Suprapubic skin (tissue), 4 donors: Measurements from ENCODE around the gene TMEM235. TPM values are rescaled to one million over a fixed set of nuclear protein-coding genes. Genes with fewer than 3 reads are reported as not detected.

Source experiments
- DNase-seq, 2 donors: peaks; one replicate each; pipeline ENCODE4 v3.0.0-alpha.2; 2019; ENCODE audit warnings: low spot score in 2 of 2
- H3K27ac ChIP-seq: fragments of 200-600 bp; sonication (generic); one replicate; pipeline ENCODE4 v1.5.1; 2019
- H3K27me3 ChIP-seq: fragments of 200-600 bp; sonication (generic); one replicate; pipeline ENCODE4 v1.5.1; 2019
- H3K36me3 ChIP-seq: fragments of 200-600 bp; sonication (generic); one replicate; pipeline ENCODE4 v1.5.1; 2019
- H3K4me1 ChIP-seq: fragments of 200-600 bp; sonication (generic); one replicate; pipeline ENCODE4 v1.5.1; 2019
- H3K4me3 ChIP-seq: fragments of 200-600 bp; sonication (generic); one replicate; pipeline ENCODE4 v1.5.1; 2019; ENCODE audit warnings: mild to moderate bottlenecking
- H3K9me3 ChIP-seq: fragments of 200-600 bp; sonication (generic); one replicate; pipeline ENCODE4 v1.5.1; 2019
- EP300 ChIP-seq: sonication (generic); formaldehyde crosslinking; IDR thresholded peaks from one replicate; pipeline ENCODE4 v1.6.1; 2017; ENCODE audit warnings: antibody characterized with exemption
- POLR2A ChIP-seq, 2 donors: fragments of 450-650 bp; IDR thresholded peaks; one replicate each; pipeline ENCODE4 v1.6.1; 2017; ENCODE audit warnings: antibody characterized with exemption in 2 of 2, mild to moderate bottlenecking in 2 of 2, moderate library complexity in 2 of 2
- POLR2AphosphoS5 ChIP-seq, 3 donors: sonication (generic); formaldehyde crosslinking; IDR thresholded peaks; one replicate each; pipeline ENCODE4 v1.6.1; 2017; ENCODE audit warnings: antibody characterized with exemption in 3 of 3
- whole genome bisulfite sequencing: methylation state at CpG from one replicate; pipeline ENCODE4 v1.1.5; 2018; 5-methylcytosine and 5-hydroxymethylcytosine counted together
- total RNA-seq, 4 donors: library from RNA; depleted of rRNA; stranded (reverse); fragments of >200 nt; gene quantifications; one replicate each; pipeline ENCODE4 v1.1.0, GENCODE V29; 2016
- TF ChIP-seq, protein P1 (sequence below), 2 donors: fragments of 200-600 bp in 1 of 2; fragments of 450-650 bp in 1 of 2; sonication (generic) in 1 of 2; IDR thresholded peaks; one replicate each; pipeline ENCODE4 v1.5.1; 2016 to 2019; ENCODE audit warnings: antibody characterized with exemption in 2 of 2, mild to moderate bottlenecking in 1 of 2, moderate library complexity in 1 of 2

The TMEM235 gene
- total RNA-seq, 4 donors from 2014 or later, result not detected

DNA sequence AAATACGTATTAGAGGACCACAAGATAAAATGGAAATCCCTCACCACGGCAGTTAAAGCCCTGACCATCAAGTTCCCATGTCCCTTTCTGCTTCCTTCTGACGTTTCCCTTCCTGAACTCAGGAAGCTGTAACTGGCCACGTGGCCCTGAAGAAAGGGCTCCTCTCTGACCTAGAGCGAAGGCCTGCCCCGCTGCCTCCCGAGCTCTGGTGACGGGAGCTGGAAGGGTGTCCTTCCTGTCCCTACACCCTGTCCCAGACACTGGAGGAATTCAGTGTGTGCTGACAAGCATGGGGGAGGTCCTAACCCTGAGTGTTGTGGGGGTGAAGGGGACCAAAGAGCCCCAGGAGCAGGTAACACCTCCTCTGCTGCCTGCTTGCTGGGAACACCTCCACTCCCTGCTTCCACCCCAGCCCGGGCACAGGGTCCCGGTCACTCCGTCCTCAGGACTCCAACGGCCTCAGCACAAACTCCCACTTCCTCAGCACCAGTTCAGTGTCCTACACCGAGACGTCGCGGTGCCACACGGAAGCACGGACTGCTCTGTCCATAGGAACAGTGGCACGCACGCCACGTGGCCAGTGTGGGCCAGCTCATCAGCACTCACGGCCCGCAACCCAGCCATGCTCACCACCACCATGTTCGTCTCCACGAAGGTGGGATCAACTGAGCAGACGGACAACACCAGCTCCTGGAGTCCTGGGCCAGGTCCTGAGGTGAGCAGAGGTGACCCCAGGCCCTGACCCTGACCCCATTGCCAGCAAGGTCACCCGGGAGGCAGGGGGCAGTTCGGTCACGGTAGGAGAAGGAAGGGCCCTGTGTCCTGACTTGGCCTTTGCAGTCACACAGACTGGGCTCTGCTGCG is 16.9 kb downstream of the TMEM235 start:
- H3K27ac ChIP-seq, result no peak overlapping the region
- no peaks in the 10 kb centered on the region for H3K9me3 ChIP-seq
- no peak for DNase-seq
- whole genome bisulfite sequencing, result 87% methylated on average over 23 of the region's 30 CpGs
- peaks cover 20% of the 10 kb centered on the region for H3K4me1 ChIP-seq
- TF ChIP-seq POLR2A (IDR thresholded peaks at IDR 0.05), result no peak
- TF ChIP-seq, protein P1, sequence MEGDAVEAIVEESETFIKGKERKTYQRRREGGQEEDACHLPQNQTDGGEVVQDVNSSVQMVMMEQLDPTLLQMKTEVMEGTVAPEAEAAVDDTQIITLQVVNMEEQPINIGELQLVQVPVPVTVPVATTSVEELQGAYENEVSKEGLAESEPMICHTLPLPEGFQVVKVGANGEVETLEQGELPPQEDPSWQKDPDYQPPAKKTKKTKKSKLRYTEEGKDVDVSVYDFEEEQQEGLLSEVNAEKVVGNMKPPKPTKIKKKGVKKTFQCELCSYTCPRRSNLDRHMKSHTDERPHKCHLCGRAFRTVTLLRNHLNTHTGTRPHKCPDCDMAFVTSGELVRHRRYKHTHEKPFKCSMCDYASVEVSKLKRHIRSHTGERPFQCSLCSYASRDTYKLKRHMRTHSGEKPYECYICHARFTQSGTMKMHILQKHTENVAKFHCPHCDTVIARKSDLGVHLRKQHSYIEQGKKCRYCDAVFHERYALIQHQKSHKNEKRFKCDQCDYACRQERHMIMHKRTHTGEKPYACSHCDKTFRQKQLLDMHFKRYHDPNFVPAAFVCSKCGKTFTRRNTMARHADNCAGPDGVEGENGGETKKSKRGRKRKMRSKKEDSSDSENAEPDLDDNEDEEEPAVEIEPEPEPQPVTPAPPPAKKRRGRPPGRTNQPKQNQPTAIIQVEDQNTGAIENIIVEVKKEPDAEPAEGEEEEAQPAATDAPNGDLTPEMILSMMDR (IDR thresholded peaks at IDR 0.05), result no peak
- TF ChIP-seq POLR2AphosphoS5 (IDR thresholded peaks at IDR 0.05), result no peak
- no peak for TF ChIP-seq EP300
- H3K4me3 ChIP-seq, result no peak overlapping the region
- H3K36me3 ChIP-seq, result no peaks in the 10 kb centered on the region
- H3K27me3 ChIP-seq, result peaks cover 3% of the 10 kb centered on the region

GRCh38 chr17:78249074-78249817 is 17.8 kb downstream of the TMEM235 start:
- TF ChIP-seq, protein P1 (IDR thresholded peaks at IDR 0.05), result no peak
- TF ChIP-seq EP300 (no peak), POLR2A (IDR thresholded peaks at IDR 0.05) (no peak), POLR2AphosphoS5 (IDR thresholded peaks at IDR 0.05) (no peak)
- Histone ChIP-seq H3K4me3 (no peak overlapping the region), H3K36me3 (no peaks in the 10 kb centered on the region), H3K27ac (no peak overlapping the region), H3K9me3 (no peaks in the 10 kb centered on the region), H3K27me3 (peaks cover 3% of the 10 kb centered on the region), H3K4me1 (peaks cover 27% of the 10 kb centered on the region)
- DNase-seq, result no peak
- 67% methylated on average over 3 of the region's 16 CpGs for WGBS

GRCh38 chr17:78249818-78250806 is 18.7 kb downstream of the TMEM235 start:
- peaks cover 27% of the 10 kb centered on the region for H3K4me1 ChIP-seq
- TF ChIP-seq, protein P1 (IDR thresholded peaks at IDR 0.05), result no peak
- no peak overlapping the region for H3K4me3 ChIP-seq
- WGBS, result 64% methylated on average over 8 of the region's 20 CpGs
- no peaks in the 10 kb centered on the region for H3K36me3 ChIP-seq
- no peaks in the 10 kb centered on the region for H3K9me3 ChIP-seq
- H3K27ac ChIP-seq, result no peak overlapping the region
- DNase-seq, result no peak
- peaks cover 3% of the 10 kb centered on the region for H3K27me3 ChIP-seq

DNA sequence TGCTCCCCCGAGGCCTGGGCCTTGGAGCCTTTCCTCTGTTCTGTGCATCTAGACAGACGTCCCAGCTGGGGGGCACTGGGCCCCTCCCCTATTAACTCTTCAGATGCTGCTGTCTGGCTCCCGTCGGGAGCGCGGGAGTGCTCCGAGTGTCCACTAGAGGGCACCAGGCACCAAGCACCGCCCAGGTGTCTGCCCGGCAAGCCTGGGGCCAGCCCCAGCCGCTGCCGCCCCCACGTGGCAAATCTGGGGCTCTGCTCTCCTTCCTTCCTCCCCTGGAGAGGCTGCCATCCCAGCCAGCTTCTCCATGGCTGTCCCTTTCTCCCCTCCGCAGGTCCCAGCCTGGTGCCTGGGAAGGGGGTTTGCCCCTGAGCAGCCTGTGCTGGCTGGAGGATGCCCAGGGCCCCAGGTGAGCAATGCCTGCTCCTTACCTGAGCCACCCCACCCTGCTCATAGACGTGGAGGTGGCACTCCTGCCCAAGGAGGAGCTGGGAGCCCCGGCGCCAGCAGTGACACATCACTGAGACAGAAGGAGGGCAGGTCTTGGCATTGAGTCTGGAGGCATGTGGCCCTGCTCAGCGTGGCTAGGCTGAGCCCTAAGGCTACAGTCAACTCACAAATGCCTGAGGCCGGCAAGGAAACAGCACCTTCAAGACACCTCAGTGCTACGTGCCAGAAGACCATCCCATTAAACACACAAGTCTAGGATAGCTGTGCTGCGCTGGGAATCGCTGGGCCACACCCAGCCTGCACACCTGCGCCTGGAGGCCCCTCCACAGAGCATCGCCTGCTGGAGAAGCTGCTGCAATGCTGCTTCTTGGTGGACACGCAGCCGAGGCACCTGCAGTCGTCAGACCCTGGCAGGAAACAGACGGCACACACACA is 19.7 kb downstream of the TMEM235 start:
- H3K27ac ChIP-seq, result no peak overlapping the region
- H3K27me3 ChIP-seq, result peaks cover 3% of the 10 kb centered on the region
- H3K36me3 ChIP-seq, result no peaks in the 10 kb centered on the region
- peak in 1 of 2 donors; percentile 86 for DNase-seq
- no peak overlapping the region for H3K4me3 ChIP-seq
- peaks cover 27% of the 10 kb centered on the region for H3K4me1 ChIP-seq
- 32% methylated on average over 7 of the region's 27 CpGs for WGBS
- no peaks in the 10 kb centered on the region for H3K9me3 ChIP-seq
- TF ChIP-seq POLR2AphosphoS5 (IDR thresholded peaks at IDR 0.05), result no peak
- no peak for TF ChIP-seq EP300
- TF ChIP-seq, protein P1 (IDR thresholded peaks at IDR 0.05), result peak; percentile 97 to 98
